Measurements from ENCODE around the gene NINJ1. TPM values are rescaled to one million over a fixed set of nuclear protein-coding genes. Genes with fewer than 3 reads are reported as not detected.

Gene NINJ1
- total and polyA plus RNA-seq, 2 of the 8 experiments (the other 6 are each of a cell fraction or from before 2014, with no cell fraction given), result 28.2 to 65.6 TPM

DNA sequence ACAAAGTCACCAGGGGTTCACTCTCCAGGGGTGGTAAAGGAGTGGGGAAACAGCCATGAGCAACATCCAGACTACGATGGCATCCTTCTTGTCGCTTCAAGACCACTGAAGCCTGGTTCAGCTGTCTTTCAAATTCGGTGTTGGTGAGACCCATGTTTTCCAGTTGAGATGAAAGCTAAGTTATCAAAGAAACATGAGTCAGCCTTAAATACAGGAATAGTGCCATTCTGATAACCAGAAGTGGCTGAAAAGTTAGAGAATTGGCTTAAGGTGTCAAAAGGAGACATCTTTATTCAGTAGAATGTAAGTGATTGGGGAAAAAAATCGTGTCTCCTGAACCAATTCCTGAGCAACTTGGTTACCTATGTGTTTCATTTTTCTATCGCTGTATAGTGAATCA is 45.0 kb downstream of the NINJ1 start:
- CTCF ChIA-PET (ENCODE audit: partially characterized antibody), result interaction anchor here (0.8 to 1.7 kb wide), 7 partner anchors 8 to 86 kb away, joined by 3 to 8 read pairs (median 3); no protein-coding TSS in a partner anchor
- no peak overlapping the region for H2BK5ac ChIP-seq (ENCODE audit: low read depth, low read length)
- H3K27ac ChIP-seq (ENCODE audit: low read depth, low read length), result no peak overlapping the region
- H3K4ac ChIP-seq (replicated peaks; ENCODE audit: insufficient read length, low read depth, low read length), result no peak overlapping the region
- no peak overlapping the region for H3K4me2 ChIP-seq (ENCODE audit: insufficient read depth in 1 of 2, low read depth in 2 of 2, low read length in 2 of 2)
- H4K8ac ChIP-seq (ENCODE audit: extremely low read depth, insufficient read depth, low read length), result no peak overlapping the region
- H3K23me2 ChIP-seq (ENCODE audit: low read depth, low read length), result no peaks in the 10 kb centered on the region
- H3K56ac ChIP-seq (replicated peaks; ENCODE audit: insufficient read length, low read depth, low read length), result no peak overlapping the region
- H2AFZ ChIP-seq (ENCODE audit: low read length), result no peak overlapping the region
- H2BK15ac ChIP-seq (ENCODE audit: low read length), result no peak overlapping the region
- H3K79me2 ChIP-seq (ENCODE audit: control insufficient read depth in 1 of 2, insufficient read depth in 2 of 2, low read length in 2 of 2), result no peaks in the 10 kb centered on the region
- FAIRE-seq, result no peak
- no peak overlapping the region for H2BK12ac ChIP-seq (ENCODE audit: low read depth, low read length)
- H3K23ac ChIP-seq (ENCODE audit: insufficient read length), result no peak overlapping the region
- no peak overlapping the region for H4K5ac ChIP-seq (ENCODE audit: insufficient read length, low read depth, low read length)
- H3K9ac ChIP-seq (replicated peaks in 1 of 4; ENCODE audit: extremely low read depth in 1 of 4, low read depth in 3 of 4, low read length in 3 of 4), result no peak overlapping the region
- no peak overlapping the region for H2BK20ac ChIP-seq (ENCODE audit: low read length)
- no peaks in the 10 kb centered on the region for H4K20me1 ChIP-seq (replicated peaks in 1 of 2; ENCODE audit: control insufficient read depth in 1 of 2, insufficient read depth in 2 of 2, low read length in 2 of 2)
- no peaks in the 10 kb centered on the region for H3K36me3 ChIP-seq (ENCODE audit: control insufficient read depth in 2 of 4, insufficient read depth in 4 of 4, low read length in 3 of 4)
- H3K4me1 ChIP-seq (replicated peaks in 1 of 4; ENCODE audit: control insufficient read depth in 3 of 4, insufficient read depth in 4 of 4, low read length in 3 of 4), result no peaks in the 10 kb centered on the region; a peak in 1 of 7 replicates
- H3K14ac ChIP-seq (ENCODE audit: insufficient read length), result no peak overlapping the region
- no peak overlapping the region for H2BK120ac ChIP-seq (replicated peaks; ENCODE audit: low read depth, low read length)
- 90% methylated on average over 5 of the region's 5 CpGs; no CpG with 5 or more reads in 1 of the 2 experiments for WGBS, 2 experiments (ENCODE audit: extremely low coverage in 1 of 2, insufficient coverage in 1 of 2, insufficient read length in 1 of 2, insufficient replicate concordance in 2 of 2, low coverage in 1 of 2, low lambda C conversion rate in 2 of 2, missing lambda C conversion rate in 1 of 2)
- TF ChIP-seq TAF1 (IDR thresholded peaks at IDR 0.05; ENCODE audit: low read depth, low read length), result no peak
- no peak for TF ChIP-seq KDM5A (IDR thresholded peaks at IDR 0.05; ENCODE audit: low read length)
- TF ChIP-seq SP4 (IDR thresholded peaks at IDR 0.05; ENCODE audit: low read length), result no peak
- no peak for TF ChIP-seq MAFK (IDR thresholded peaks at IDR 0.05; ENCODE audit: low read depth, low read length)
- TF ChIP-seq JUN (IDR thresholded peaks at IDR 0.05; ENCODE audit: low read depth, low read length), result no peak
- TF ChIP-seq HDAC6 (IDR thresholded peaks at IDR 0.05; ENCODE audit: low read depth, low read length), result no peak
- no peak for TF ChIP-seq POLR2A (IDR thresholded peaks at IDR 0.05; ENCODE audit: control extremely low read depth in 1 of 2, low read depth in 2 of 2, low read length in 2 of 2)
- no peak for TF ChIP-seq SP1 (IDR thresholded peaks at IDR 0.05; ENCODE audit: low read depth, low read length)
- TF ChIP-seq BRCA1 (IDR thresholded peaks at IDR 0.05; ENCODE audit: low read depth, low read length), result no peak
- no peak for TF ChIP-seq GTF2F1 (IDR thresholded peaks at IDR 0.05; ENCODE audit: borderline replicate concordance, low read depth, low read length)
- no peak for TF ChIP-seq TCF12 (IDR thresholded peaks at IDR 0.05; ENCODE audit: low read depth, low read length)
- TF ChIP-seq SAP30 (IDR thresholded peaks at IDR 0.05; ENCODE audit: insufficient read depth, insufficient replicate concordance, low read length), result no peak
- H3K79me1 ChIP-seq (ENCODE audit: low read depth, low read length), result no peaks in the 10 kb centered on the region
- peaks cover 4% of the 10 kb centered on the region in 2 experiments; a peak in 1 of 4 replicates for H3K9me3 ChIP-seq (ENCODE audit: insufficient read depth in 2 of 2, low read depth in 1 of 2, low read length in 1 of 2)
- DNase-seq (ENCODE audit: low read depth in 1 of 2, low spot score in 2 of 2), result no peak
- H3K27me3 ChIP-seq (replicated peaks in 1 of 4; ENCODE audit: control insufficient read depth in 3 of 4, extremely low read depth in 1 of 4, insufficient read depth in 3 of 4, low read length in 3 of 4), result no peaks in the 10 kb centered on the region
- no peak overlapping the region for H2AK5ac ChIP-seq (ENCODE audit: low read depth, low read length)
- no peak overlapping the region for H4K91ac ChIP-seq (replicated peaks; ENCODE audit: insufficient read length, low read length)
- POLR2A ChIA-PET (ENCODE audit: partially characterized antibody), result interaction anchor here (1.2 kb wide), 1 partner anchor 30 kb away, joined by 3 read pairs; no protein-coding TSS in a partner anchor
- no peak overlapping the region for H3K18ac ChIP-seq (ENCODE audit: extremely low read depth, low read length)
- H3K4me3 ChIP-seq (ENCODE audit: extremely low read depth in 1 of 4, insufficient read depth in 2 of 4, low read depth in 3 of 4, low read length in 4 of 4), result no peak overlapping the region

Data from H1 (cell line).